Stimulated activated naive CD4-positive, alpha-beta T cell (primary cell): Measurements from ENCODE around the gene ANKRD55.

Experiments
- DNase-seq, 6 experiments: peaks; one replicate each; lab custom pipeline; 2025; lab: John Stamatoyannopoulos, UW

The ANKRD55 gene

DNA sequence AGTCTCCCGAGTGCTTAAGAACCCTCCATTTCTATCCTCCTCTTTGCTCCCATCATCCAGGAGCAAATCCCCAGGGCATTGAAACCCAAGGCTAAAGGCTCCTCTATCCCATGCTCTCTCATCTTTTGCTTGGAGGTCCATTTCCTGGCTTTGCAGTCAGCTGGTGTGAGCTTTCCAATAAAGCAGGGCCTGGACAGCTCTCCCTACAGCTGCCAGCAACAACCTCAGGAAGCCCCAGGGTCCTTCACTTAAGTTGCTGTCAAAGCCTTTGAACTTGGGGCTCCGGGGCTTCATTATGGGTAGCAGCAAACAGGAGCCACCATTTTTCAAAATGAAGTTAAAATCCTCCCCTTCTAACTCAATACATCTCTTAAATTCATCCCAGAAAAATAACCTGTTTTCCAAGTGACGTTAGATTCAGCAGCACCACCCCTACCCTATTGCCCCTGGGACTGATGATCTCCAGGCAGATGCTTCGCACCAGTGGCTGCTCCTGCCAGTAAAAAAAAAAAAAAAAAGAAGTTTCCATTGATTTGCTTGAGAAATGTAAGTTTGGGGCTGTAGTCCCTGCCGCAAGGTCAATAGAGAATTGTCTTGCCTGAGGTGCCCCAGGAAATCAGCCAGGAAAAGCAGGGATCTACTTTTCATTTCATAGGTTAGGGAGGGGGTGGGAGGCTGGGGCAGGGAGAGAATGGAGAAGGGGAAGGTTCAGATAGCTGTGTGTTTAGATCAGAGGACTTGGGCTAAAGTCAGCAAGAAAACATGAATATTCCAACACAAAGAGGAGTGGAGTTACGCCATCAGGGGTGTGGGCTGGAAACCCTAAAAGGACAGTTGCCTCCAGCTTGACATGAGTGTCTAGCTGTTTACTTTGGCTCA is 154.6 kb downstream of the ANKRD55 start:
- no peak for DNase-seq

DNA sequence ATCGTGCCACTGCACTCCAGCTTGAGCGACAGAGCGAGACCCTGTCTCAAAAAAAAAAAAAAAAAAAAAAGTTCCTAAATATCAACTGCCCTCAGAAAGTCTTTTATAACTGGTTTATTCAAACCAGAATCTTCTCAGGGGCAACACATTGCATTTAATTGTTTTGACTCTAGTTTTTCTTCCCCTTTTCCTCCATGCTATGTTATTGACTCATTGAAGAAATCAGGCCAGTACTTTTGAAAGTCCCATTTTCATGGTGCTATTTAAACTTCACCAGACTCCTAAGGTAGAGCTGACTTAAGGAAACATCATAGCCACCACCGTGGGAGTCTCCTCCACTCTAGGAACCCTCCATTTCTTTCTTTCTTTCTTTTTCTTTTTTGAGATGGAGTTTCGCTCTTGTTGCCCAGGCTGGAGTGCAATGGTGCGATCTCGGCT is 155.3 kb downstream of the ANKRD55 start:
- DNase-seq = no peak

DNA sequence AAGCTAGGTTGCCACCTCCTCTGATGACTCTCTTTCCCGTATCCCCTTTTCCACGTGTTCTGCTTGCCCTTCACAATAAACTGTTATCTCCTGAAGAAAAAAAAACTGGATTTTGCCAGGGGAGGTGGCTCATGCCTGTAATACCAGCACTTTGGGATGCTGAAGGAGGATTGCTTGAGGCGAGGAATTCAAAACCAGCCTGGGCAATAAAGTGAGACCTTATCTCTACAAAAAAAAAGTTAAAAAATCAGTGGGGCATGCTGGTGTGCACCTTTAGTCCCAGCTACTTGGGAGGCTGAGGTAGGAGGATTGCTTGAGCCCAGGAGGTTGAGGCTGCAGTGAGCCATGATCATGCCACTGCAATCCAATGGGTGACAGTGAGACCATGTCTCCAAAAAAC is 156.6 kb downstream of the ANKRD55 start:
- DNase-seq = no peak

DNA sequence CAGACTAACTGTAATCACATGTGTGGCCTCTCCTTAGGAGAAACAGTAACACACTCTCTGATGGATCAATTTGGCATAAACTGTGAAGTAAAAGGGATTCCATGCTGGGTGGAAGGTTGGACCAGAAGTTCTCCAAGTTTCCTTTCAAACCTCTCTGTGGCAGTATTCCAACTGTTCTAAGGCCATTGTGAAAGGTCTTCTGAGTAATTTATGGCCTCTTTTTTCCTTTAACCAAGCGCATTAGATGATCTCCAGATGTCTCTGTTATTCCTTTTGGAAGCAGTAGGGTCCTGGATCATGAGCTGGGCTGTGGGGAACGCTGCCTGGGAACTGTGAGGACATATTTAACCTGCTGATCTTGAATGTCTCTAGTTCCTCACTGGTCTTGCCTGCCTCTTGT is 157.8 kb downstream of the ANKRD55 start:
- no peak for DNase-seq

DNA sequence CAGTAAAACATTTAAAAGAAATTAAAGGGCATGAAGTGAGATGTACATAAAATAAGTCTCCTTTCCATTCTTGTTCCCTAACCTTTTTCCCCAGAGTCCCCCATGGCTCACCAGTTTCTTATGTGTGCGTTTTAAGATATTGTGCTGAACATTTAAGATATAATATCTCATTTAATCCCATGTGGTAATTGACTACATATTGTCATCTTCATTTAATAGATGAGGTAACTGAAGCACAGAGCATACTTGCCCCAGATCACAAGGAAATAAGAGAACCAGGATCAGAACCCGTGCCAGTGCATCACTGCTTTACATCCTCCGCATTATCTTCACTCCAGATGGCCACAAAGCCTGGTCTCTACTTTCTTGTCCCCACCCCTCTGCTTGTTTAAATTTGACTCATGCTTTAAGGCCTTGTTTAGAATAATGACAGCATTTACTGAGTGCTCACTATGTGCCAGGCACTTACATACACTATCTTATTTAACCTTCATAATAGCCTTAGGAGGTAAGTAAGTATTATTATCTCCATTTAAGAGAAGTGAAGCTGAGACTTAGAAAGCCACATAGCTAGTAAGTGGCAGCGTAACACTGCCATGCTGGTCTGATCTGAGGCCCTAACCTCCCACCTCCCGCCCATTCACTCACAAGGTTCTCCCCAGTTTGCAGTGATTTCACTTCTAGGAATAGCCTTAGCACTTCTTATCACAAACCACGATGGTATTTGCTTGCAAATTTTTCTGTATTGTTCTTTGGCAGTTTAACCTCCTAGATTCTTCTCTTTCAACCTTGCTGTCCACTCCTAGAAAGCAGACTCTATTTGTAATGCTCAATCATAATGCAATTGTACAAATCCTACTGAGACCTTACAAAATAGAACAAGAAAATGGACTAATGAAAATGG is 160.0 kb downstream of the ANKRD55 start:
- no peak for DNase-seq

DNA sequence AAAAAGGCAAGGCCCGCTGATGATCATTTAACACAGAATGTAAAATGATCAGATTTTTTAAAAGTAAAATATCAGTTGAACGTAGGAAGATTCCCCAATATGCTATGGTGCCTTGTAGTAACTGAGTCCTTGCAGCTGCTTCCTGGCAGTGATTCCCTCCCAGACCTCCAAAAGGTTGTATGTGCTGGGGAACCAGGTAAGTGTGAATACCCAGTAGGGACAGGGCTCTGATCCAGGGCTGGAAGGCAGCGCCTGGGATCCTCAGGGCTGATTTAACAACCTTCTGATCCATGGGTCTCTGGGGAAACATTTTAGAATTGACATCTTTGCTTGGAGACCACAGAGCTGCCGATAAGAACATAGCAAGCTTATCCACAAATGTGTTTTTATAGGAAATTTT is 161.7 kb downstream of the ANKRD55 start:
- DNase-seq = no peak

DNA sequence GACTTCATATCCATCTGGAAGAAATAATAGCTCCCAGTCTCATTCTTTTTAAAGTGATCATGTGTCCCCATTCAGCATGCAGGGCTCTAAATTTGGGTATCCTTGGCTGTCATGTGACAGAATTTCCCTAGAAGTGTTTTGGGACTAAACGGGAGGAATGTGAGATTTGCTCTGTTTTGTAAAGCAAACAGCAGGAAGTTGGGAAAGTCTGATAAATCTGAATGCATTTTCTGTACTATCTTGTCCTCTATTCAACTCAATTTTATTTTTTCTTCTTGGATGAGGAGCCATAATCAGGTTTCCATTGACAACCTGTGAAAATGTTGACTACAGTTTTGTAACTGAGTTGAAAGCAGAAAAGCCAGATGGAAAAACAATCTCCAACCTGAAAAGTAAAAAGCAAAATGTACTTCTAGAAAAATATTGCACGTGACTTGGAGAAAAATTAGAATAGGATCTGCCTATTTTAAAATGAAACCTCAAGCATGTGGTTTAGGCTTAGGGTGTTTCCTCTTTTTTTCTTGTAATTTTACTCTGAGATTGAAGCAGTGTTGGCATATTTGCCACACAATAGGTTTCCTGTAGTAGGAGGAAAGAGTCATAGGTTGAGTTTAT is 162.2 kb downstream of the ANKRD55 start:
- peak in 3 of 6 experiments; percentile 65 to 69 (median 65) for DNase-seq

DNA sequence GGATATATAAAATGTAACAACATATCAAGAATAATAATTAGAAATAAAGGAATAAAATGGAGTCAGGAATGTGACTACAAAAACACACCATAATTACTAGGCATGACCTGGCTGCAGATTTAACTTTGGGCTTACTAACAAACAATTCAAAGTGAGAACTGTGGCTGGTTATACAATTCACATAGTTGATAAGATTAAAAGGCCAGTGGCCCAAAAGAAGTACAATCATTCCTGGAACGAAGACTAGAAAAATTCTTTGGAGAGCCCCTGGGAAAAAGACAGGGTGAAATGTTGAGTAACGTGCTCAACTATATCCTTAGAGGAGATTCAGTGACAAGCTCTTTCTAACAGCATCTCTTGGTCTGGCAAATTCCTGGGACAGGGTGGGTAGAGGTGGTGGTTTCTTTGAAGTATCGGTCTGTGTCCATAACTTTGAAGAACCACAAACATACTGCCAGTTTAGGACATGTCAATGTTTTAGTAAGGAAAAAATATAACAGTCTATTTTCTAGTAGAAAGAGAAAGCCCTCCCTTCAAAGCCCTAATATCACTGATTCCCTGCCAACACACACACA is 163.4 kb downstream of the ANKRD55 start:
- no peak for DNase-seq

DNA sequence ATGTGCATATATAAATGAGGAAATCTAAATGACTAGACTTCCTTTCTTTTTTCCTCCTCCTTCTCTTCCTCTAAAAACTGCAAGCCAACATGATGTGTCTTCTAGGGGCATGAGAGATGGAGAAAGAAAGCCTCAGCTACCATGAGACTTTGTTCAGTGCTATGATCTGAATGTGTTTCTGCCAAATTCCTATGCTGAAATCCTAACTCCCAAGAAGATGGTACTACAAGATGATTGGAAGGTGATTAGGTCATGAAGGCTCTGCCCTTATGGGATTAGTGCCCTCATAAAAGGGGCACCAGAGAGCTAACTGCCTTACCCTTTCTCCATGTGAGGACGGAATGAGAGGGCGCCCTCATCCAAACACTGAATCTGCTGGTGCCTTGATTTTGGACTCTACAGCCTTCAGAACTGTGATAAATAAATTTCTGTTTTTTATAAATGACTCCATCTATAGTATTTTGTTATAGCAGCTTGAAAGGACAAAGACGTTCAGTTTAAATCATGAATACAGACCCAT is 166.1 kb downstream of the ANKRD55 start:
- DNase-seq = no peak

DNA sequence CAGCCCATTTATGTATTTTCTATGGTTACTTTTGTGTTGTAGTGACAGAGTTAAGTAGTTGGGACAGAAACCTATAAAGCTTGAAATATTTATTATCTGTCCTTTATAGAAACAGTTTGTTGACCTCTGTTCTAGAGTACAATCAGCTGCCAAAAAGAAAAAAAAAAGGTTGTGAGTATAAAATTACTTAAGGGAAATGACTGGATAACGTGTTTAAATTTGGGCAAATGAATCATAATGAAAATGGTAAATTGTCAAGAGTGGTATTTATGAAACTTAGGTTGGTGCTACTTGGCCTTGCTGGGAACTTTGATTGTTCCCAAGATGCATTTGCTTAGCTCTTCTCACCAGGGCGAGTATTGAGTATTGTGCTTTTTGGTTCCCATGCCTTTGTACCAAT is 168.1 kb downstream of the ANKRD55 start:
- no peak for DNase-seq

DNA sequence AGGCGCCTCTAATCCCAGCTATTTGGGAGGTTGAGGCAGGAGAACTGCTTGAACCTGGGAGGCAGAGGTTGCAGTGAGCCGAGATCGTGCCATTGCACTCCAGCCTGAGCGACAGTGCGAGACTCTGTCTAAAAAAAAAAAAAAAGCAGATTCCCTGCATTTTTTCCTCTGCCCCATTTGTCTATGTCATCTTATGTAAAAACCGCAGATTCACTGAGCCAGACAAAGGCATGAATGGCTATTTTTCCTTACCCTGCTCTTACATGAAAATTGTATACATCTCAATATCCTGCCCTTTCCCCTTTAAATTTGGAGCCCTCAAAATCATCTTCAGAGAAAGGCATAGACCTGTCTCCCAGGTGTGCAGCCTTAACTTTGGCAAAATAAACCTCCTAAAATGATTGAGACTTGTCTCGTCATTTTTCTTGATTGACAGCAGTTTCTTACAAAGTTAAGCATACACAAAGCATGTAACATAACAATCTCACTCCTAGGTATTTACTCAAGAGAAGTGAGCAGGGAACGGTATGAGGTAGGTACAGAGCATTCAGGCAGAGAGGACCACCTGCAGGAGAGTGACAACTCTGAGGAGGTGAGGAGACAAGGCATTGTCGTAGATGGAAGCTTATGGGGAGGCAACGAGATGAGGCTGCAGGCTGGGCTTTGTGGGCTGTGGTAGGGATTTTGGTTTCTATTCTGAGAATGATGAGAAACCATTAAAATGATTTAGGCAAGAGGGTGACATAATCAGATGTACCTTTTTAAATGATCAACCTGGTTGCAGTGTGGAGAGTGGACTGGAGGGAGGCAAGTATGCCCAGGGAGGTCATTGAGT is 172.6 kb downstream of the ANKRD55 start:
- DNase-seq = peak; percentile 14 to 54 (median 30)

DNA sequence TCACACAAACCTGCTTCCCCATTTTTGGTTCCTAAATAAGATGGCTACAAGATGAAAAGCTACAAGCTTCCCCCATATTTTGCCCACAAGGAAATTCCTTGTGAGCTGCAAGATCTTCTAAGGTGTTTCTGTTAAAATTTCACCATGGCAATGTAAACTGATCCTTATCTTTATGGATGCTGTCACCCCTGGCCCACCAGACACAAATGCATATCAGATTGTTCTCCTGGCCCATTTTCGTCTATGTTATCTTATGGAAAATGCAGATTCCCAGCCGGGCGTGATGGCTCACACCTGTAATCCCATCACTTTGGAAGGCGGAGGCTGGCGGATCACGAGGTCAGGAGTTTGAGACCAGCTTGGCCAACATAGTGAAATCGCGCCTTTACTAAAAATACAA is 173.3 kb downstream of the ANKRD55 start:
- DNase-seq = no peak

DNA sequence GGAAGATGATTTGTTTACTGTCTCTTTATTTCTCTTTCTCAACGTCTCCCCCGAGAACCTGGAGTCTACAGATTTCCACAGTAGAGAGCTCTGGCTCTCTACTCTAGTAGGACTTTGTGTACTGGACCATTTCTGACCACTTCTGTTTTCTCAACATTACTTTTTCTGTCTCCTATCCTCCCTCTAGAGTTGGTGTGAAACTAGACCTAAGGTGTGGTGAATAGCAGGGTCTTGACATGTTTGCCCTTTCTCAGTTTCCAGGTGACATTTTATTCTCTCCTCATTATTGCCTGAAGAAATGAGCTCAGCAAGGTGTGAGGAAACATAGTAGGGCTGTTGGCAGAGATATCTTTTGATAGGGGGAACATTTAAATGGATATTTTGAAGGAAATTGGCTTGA is 176.3 kb downstream of the ANKRD55 start:
- DNase-seq = no peak

DNA sequence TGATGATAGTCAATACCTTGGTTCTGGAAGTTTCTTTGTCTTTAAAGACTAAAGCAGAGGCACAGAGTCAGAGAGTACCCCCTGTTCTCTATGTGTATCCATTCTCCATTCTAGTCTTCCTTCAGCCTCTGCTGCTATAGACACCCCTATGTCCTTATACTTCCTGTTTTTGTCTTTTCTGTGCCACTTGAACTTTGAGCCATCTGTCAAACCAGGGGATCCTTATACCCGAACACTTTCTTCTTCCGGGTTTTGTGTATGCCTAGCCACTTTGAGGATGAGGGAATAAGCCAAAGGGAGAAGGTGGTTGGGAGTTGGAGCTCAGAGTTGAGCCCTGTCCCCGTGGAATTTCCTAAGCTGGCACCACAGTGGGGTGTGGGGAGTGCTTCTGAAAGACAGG is 177.3 kb downstream of the ANKRD55 start:
- DNase-seq = peak in 1 of 6 experiments; percentile 20

DNA sequence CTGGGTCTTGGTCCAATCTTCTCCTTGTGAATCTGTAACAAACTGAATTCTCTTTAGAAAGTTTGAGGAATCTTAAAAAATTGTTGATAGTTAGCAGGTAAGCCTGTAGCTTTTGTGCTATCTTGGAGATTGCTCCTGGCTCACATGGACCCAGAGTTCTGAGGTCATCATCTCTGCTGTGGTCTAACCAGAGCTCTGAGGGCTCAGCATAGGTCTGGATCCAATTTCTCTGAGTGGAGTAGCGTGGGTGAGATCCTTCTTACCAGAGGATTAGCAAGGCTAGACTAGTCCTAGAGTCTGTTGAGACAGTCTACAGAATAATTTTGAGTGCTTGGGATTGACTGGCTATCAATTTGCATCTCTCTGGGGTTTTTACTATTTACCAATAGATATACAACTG is 177.8 kb downstream of the ANKRD55 start:
- DNase-seq = no peak

DNA sequence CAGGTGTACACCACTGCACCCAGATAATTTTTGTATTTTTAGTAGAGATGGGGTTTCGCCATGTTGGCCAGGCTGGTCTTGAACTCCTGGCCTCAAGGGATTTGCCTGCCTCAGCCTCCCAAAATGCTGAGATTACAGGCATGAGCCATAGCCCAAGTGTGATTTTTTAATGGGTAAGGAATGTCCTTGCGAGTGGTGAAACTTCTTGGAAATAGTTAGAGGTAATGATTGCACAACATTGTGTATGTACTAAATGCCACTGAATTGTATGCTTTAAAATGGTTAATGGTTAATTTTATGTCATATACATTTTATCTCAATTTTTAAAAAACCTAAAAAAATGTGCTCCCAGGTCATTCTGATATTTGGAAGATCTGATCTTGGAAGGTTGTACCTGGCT is 178.5 kb downstream of the ANKRD55 start:
- no peak for DNase-seq

DNA sequence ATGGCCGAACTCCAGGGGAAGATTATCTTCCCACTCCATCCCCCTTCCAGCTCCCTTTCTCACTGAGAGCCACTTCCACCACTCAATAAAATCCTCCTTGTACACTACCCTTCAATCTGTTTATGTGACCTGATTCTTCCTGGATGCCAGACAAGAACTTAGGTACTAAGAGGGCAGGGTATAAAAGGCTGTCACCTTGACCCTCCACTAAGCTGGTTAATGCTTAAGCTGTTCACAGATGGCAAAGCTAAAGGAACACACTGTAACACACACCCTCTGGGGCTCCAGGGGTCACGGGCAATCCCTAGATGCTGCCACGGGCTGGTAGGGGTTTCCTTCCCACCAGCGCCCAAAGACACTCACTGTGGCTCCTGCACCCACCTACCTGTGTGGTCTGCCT is 179.8 kb downstream of the ANKRD55 start:
- DNase-seq = no peak

DNA sequence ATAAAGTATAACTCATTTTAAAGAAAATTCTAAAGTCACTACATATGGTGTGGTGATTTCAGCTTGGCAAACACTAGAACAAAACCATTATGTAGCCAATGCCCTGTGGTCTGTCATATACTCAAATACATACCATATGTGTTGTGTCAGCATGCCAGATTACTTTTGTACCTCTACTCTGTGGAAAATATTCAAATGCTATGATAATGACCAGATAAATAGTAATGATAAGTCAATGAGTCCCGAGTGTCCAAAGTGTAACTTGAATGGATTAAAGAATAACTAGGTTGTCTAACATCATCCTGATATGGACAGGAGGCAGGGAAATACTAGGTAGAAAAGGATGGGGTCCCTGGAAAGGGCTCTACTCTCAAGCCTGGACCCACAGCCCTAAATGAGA is 180.4 kb downstream of the ANKRD55 start:
- DNase-seq = no peak

DNA sequence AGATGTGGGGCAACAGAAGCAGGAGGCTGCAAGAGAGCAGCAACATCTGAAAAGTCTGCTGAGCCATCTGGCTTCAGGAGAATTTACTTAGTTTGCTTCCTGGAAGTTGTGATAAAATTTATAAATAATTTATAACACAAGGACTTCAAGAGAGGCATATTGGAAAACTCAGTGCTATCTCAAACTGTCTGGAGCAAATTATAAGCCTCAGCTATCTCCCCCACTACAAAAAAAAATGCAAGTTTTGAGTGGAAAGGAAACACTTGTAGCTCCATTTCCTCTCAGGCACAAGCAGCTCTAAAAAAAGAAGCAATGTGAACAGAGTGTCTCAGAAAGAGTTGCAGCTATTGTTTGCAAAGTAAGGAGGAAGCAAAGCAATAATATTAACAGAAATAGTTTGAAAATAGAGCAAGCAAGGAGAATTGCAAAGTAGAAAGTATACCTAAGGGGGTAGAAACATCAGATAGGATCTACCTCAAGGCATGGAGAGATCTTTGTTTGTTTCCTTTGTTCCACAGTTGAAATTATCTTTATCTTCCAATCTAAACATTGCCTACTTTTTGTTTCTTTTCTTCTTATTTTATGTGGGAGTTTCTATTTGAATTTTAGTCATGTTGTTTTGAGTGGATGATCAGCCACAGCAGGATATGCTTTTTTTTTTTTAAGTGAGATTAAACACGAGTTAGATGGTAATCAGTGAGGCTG is 182.4 kb downstream of the ANKRD55 start:
- peak in 3 of 6 experiments; percentile 69 to 75 (median 74) for DNase-seq
